LNCAP (cell line): ENCODE results near the gene DNAJC6.

Source experiments
- TF ChIP-seq, protein P1 (sequence below): fragments of 450-650 bp; IDR thresholded peaks from 2 replicates; pipeline ENCODE4 v1.5.1; 2017; ENCODE audit warnings: mild to moderate bottlenecking

DNAJC6 gene

DNA sequence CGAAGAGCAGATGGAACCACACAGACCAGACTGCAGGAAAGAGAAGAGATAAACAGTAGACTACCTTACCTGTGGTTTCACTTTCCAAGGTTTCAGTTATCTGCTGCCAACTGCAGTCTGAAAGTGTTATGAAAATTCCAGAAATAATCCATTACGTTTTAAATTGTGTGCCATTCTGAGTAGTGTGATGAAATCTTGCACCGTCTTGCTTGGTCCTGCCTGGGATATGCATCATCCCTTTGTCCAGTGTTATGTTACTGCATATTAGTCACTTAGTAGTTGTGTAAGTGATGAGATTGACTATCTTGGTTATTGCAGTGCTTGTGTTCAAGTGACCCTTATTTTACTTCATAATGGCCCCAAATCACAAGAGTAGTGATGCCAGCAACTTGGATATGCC is 33.9 kb downstream of the DNAJC6 start:
- TF ChIP-seq, protein P1, sequence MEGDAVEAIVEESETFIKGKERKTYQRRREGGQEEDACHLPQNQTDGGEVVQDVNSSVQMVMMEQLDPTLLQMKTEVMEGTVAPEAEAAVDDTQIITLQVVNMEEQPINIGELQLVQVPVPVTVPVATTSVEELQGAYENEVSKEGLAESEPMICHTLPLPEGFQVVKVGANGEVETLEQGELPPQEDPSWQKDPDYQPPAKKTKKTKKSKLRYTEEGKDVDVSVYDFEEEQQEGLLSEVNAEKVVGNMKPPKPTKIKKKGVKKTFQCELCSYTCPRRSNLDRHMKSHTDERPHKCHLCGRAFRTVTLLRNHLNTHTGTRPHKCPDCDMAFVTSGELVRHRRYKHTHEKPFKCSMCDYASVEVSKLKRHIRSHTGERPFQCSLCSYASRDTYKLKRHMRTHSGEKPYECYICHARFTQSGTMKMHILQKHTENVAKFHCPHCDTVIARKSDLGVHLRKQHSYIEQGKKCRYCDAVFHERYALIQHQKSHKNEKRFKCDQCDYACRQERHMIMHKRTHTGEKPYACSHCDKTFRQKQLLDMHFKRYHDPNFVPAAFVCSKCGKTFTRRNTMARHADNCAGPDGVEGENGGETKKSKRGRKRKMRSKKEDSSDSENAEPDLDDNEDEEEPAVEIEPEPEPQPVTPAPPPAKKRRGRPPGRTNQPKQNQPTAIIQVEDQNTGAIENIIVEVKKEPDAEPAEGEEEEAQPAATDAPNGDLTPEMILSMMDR: no peak

DNA sequence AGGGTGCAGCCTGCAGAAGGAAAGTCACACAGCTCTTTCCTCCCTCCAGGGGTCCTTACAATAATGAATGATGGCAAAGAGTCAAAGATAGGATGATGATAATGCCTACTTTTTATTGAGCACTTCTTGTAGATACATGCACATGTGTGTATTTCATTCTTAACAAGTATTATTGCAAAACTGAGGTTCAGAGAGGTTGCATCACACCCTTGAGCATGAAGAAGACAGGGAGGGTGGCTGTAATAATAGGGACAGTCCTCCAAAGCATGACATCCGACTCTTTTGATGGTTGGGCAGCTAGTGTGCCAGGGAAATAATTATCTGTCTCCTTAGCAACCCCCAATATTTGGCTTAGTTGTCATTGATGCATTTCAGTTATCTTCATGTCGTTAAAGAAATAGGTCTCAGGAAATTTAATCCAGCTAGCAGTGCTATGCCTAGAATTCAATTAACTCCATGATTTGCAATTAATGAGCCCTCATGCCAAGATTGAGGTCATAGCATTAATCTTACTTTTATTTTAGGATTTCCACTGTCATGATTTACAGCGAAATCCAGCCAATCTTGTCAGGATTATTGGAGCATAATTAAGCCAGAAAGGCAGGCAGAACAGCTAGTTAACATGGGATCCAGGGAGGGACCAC is 35.0 kb downstream of the DNAJC6 start:
- TF ChIP-seq, protein P1: no peak

DNA sequence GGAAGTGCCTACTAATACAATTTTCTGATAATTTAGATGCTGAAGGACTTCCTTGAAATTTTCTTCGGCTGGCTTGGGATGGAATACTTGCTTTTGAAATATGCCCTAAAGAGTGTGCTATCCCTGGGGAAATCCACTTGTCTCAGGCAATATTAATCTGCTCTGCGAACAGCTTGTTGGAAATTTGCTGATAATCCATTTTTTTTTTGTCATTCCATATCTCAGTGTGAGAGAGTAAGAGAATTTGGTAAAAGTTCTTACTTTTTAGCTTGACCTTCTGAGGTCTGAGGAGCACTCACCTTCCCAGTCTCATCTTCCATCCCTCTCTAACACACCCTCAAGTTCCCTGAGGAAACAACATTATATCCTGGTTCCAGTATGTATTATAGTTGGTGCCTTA is 36.8 kb downstream of the DNAJC6 start:
- TF ChIP-seq, protein P1: no peak

DNA sequence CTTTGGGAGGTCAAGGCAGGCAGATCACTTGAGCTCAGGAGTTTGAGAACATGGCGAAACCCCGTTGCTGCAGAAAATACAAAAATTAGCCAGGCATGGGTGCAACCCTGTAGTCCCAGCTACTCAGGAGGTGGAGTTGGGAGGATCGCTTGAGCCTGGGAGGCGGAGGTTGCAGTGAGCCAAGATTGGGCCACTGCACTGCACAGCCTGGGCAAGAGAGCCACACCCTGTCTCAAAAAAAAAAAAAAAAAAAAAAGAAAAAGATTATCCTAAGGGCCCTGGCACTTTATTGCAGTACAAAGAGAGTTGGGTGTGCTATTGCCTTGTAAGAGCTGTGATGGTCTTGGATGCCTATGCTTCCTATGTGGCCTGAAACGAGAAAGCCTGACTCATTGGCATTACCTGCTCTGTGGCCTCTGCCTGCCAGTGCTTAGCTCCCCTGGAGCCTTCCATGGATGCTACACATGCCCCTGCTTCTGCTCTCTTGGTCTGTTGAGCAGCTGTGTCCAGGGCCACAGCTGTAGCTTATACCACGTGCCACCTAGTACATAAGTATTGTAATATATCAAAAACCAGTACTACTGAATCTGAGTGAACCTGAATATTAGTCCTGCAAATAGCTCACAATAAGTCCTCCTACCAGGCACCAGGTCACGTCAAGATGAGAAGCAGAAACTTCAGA is 45.8 kb downstream of the DNAJC6 start:
- TF ChIP-seq, protein P1: no peak

DNA sequence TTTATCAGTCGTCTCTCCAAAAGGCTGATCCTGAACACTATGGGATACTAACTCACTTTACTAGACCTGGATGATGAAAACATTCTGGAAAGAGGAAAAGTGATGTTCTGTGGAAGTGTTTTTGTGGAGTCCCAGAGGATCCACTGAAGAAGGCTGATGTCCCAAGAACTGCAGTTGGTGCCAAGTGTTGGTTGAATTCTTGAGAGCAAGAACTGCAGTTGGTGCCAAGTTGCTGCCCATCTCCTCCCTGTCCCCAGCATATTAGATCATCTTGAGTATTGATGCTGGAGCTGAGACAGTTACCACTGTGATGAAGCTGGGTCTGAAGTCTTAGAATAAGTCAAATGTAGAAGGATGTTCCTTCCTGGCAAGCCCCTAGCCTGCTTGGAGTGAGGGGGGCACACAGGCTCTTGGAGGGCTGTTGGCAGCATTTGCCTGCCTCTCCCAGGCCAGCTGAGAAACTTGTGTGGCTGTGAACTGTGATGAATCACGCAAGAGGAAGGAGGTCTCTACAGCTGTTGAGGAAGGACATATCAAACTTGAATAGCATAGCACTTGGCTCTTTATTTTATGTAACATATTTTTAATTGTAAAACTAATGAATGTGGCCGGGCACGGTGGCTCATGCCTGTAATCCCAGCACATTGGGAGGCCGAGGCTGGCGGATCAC is 48.1 kb downstream of the DNAJC6 start:
- TF ChIP-seq, protein P1: no peak

DNA sequence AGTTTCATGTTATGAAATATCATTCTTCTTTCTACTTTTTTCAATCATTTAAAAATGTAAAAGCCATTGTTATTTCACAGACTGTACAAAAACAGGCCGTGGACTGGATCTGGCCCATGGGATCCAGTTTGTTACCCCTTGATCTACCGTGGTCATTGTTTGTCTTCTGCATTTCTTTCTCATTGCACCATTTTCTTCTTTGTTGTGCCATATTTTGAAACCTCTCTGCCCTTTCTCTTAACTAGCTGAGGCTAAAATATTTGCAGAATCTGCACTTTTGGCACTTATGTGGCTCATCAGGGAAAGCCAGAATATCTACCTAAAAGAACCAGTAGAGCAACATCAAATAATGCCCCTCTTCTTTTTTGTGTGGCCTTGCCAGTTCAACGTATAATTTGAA is 50.5 kb downstream of the DNAJC6 start:
- TF ChIP-seq, protein P1: no peak

DNA sequence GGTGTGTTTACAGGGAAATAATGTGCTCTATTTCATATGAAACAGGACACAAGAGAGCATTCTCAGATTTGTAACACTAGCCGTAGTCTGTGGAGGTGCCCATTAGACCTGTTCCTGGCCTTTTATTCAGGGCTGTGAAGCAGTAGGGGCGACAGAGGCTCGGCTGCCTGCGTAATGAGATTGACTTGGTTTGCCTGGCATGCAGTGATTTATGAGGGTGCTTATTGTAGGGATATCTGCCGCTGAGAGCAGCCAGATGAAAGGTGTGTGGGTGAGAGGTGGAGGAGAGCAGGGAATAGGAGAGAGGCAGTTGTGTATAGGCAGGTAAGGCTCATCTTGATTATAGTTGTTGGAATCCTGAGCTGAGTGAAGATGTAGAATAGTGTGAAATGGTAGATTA is 51.3 kb downstream of the DNAJC6 start:
- TF ChIP-seq, protein P1: no peak
